K562 (cell line): Measurements from ENCODE around the gene SULT2B1. TPM values are rescaled to one million over a fixed set of nuclear protein-coding genes. Genes with fewer than 3 reads are reported as not detected.
"Not testable (repeated sequence)": the region's sequence is repeated elsewhere in the genome, so short reads cannot be mapped to it uniquely, and the experiment has no call there.

Source experiments
- ATAC-seq: fragments of 200-7000 bp; cut with Tn5 transposase; 3 replicates; pipeline ENCODE4 v1.9.1; 2020; ENCODE audit warnings: moderate library complexity
- BruUV-seq: library from RNA; stranded (reverse); fragments of 400-500 nt; replicated peaks from 2 replicates; lab custom pipeline; 2021; lab: Mats Ljungman, UMichigan
- CTCF ChIA-PET: fragments of 300-600 bp; formaldehyde crosslinking; extraction: SDS; loops from one replicate; lab custom pipeline; 2021; ENCODE audit warnings: low intra/inter-chr PET ratio; lab: Yijun Ruan, JAX
- POLR2A ChIA-PET: fragments of 300-600, 350-650 bp; sonication (Branson Sonifier 250); formaldehyde crosslinking; extraction: SDS; loops from one replicate; lab custom pipeline; 2021; ENCODE audit warnings: antibody characterized with exemption, inconsistent platforms; lab: Yijun Ruan, JAX
- DNase-seq, 4 experiments: peaks; one replicate each; pipeline versions ENCODE4 v3.0.0 to v3.0.0-alpha.2; 2011 to 2018; ENCODE audit warnings: low spot score in 3 of 4, mixed read lengths in 3 of 4; ENCODE audit errors: extremely low read depth in 1 of 4
- FAIRE-seq: peaks from 2 replicates; lab custom pipeline; 2011; peaks lifted over from hg19 to GRCh38; lab: Jason Lieb, UNC
- H2AFZ ChIP-seq: 2 replicates; pipeline ENCODE4 v1.6.0; 2011; ENCODE audit warnings: low read depth, low read length, control low read depth, inconsistent platforms
- H3K27ac ChIP-seq: fragments of 200-600 bp; 3 replicates; pipeline ENCODE4 v1.8.0; 2011; ENCODE audit warnings: low read depth, mild to moderate bottlenecking, control low read depth, inconsistent platforms, low read length, moderate library complexity, mixed read lengths; ENCODE audit errors: extremely low read depth
- H3K27me3 ChIP-seq, 2 experiments: fragments of 300-600 bp in 1 of 2; 2 replicates in 1 of 2; 3 replicates in 1 of 2; pipeline versions ENCODE4 v1.6.0 to v1.8.0; 2011; ENCODE audit warnings: inconsistent platforms in 2 of 2, low read length in 2 of 2, mild to moderate bottlenecking in 1 of 2, mixed read lengths in 1 of 2, moderate library complexity in 1 of 2; ENCODE audit not compliant: control insufficient read depth in 2 of 2, insufficient read depth in 2 of 2
- H3K36me3 ChIP-seq: fragments of 300-600 bp; 3 replicates; pipeline ENCODE4 v1.8.0; 2011; ENCODE audit warnings: mild to moderate bottlenecking, low read length, inconsistent platforms; ENCODE audit not compliant: control insufficient read depth, insufficient read depth
- H3K4me1 ChIP-seq, 2 experiments: fragments of 200-600 bp in 1 of 2; replicated peaks in 1 of 2; 2 replicates in 1 of 2; 3 replicates in 1 of 2; pipeline versions ENCODE4 v1.5.1 to v1.8.0; 2011; ENCODE audit warnings: inconsistent platforms in 2 of 2, low read length in 2 of 2, mild to moderate bottlenecking in 1 of 2, mixed read lengths in 1 of 2, moderate library complexity in 1 of 2; ENCODE audit not compliant: control insufficient read depth in 2 of 2, insufficient read depth in 2 of 2
- H3K4me2 ChIP-seq: 2 replicates; pipeline ENCODE4 v1.6.1; 2011; ENCODE audit warnings: low read length, control low read depth, inconsistent platforms, mixed read lengths; ENCODE audit not compliant: insufficient read depth
- H3K4me3 ChIP-seq: fragments of 200-600 bp; sonication (generic), shearing (Covaris generic); 2 replicates; pipeline ENCODE4 v1.5.1; 2016; ENCODE audit warnings: control low read depth, inconsistent platforms
- H3K79me2 ChIP-seq: fragments of 200-600 bp; 3 replicates; pipeline ENCODE4 v1.8.0; 2011; ENCODE audit warnings: low read length, inconsistent platforms; ENCODE audit not compliant: control insufficient read depth, insufficient read depth
- H3K9ac ChIP-seq, 2 experiments: 2 replicates each; pipeline versions ENCODE4 v1.6.0 to v1.6.1; 2011; ENCODE audit warnings: low read depth in 2 of 2, low read length in 2 of 2, control low read depth in 1 of 2, inconsistent platforms in 1 of 2, mild to moderate bottlenecking in 1 of 2, mixed read lengths in 1 of 2; ENCODE audit not compliant: insufficient read depth in 1 of 2
- H3K9me1 ChIP-seq: one replicate; pipeline ENCODE4 v1.6.0; 2011; ENCODE audit warnings: inconsistent platforms, mild to moderate bottlenecking, low read length, moderate library complexity; ENCODE audit not compliant: control insufficient read depth, insufficient read depth
- H3K9me3 ChIP-seq: replicated peaks from 2 replicates; pipeline ENCODE4 v1.5.1; 2011; ENCODE audit warnings: low read depth, low read length, inconsistent platforms; ENCODE audit not compliant: control insufficient read depth, insufficient read depth
- H4K20me1 ChIP-seq: replicated peaks from 2 replicates; pipeline ENCODE4 v1.6.1; 2011; ENCODE audit warnings: low read length, inconsistent platforms, mixed read lengths; ENCODE audit not compliant: control insufficient read depth, insufficient read depth
- CTBP1 ChIP-seq: fragments of 450-650 bp; IDR thresholded peaks from 2 replicates; pipeline ENCODE4 v1.6.1; 2016; ENCODE audit warnings: borderline replicate concordance
- FOXJ3 ChIP-seq: sonication (generic); formaldehyde crosslinking; IDR thresholded peaks from 2 replicates; pipeline ENCODE4 v1.4.0; 2020; ENCODE audit warnings: mild to moderate bottlenecking, missing genetic modification reagents
- HDAC2 ChIP-seq: fragments of 450-650 bp; IDR thresholded peaks from 2 replicates; pipeline ENCODE4 v1.6.1; 2016; ENCODE audit warnings: mild to moderate bottlenecking
- KDM1A ChIP-seq, 2 experiments: fragments of 450-650 bp; IDR thresholded peaks; 2 replicates each; pipeline ENCODE4 v1.6.1; 2016; ENCODE audit warnings: mild to moderate bottlenecking in 2 of 2
- MYC ChIP-seq, 2 experiments: fragments of 250-450 bp in 1 of 2; sonication (Bioruptor Pico) in 1 of 2; IDR thresholded peaks; 2 replicates each; pipeline versions ENCODE4 v1.5.1 to v1.6.1; 2012 to 2021; ENCODE audit warnings: low read depth in 2 of 2, borderline replicate concordance in 1 of 2, improper control_type of control experiment in 1 of 2, low read length in 1 of 2, mild to moderate bottlenecking in 1 of 2, moderate library complexity in 1 of 2
- NCOA6 ChIP-seq: fragments of 450-650 bp; IDR thresholded peaks from 2 replicates; pipeline ENCODE4 v1.6.1; 2017; ENCODE audit warnings: mild to moderate bottlenecking
- RCOR1 ChIP-seq, 2 experiments: IDR thresholded peaks; 2 replicates each; pipeline ENCODE4 v1.6.1; 2012; ENCODE audit warnings: low read depth in 2 of 2, low read length in 2 of 2, borderline replicate concordance in 1 of 2, improper control_type of control experiment in 1 of 2
- RFX1 ChIP-seq: fragments of 450-650 bp; IDR thresholded peaks from 2 replicates; pipeline ENCODE4 v1.6.1; 2016; ENCODE audit warnings: mild to moderate bottlenecking, moderate library complexity
- SP1 ChIP-seq: sonication (generic); formaldehyde crosslinking; IDR thresholded peaks from 2 replicates; pipeline ENCODE4 v1.8.1; 2022; ENCODE audit warnings: mild to moderate bottlenecking, missing genetic modification reagents
- SUPT5H ChIP-seq: fragments of 450-650 bp; IDR thresholded peaks from 2 replicates; pipeline ENCODE4 v1.6.1; 2016
- WGBS: fragments of 100-300 bp; shearing (Covaris generic); methylation state at CpG from one replicate; pipeline ENCODE4 v1.1.6; 2016; ENCODE audit warnings: low coverage, mixed read lengths; ENCODE audit not compliant: insufficient coverage; ENCODE audit errors: missing lambda C conversion rate; 5-methylcytosine and 5-hydroxymethylcytosine counted together
- in situ Hi-C: fragments of 300-500 bp; cut with MboI; formaldehyde crosslinking; loops from 4 replicates; pipeline ENCODE4 v1.15.0; 2018; ENCODE audit warnings: inconsistent platforms, mixed read lengths
- intact Hi-C: fragments of 100-400 bp; cut with micrococcal nuclease; formaldehyde crosslinking; loops from 2 replicates; pipeline ENCODE4 v1.14.2; 2022
- polyA plus RNA-seq, 8 experiments: library from polyadenylated mRNA; depleted of rRNA in 4 of 8; stranded (reverse) in 5 of 8; unstranded in 3 of 8; fragments of >200 nt; fragmentation: Nextera tagmentation in 2 of 8; fragmentation: Illumina TruSeq in 1 of 8; extraction: Ambion mirVana in 2 of 8; extraction: Trizol in 1 of 8; gene quantifications; 2 replicates each; pipeline versions ENCODE4 v1.2.1 to v1.2.3, GENCODE V29; 2011 to 2014; ENCODE audit warnings: inconsistent platforms in 1 of 8, missing spikeins in 1 of 8
- total RNA-seq, 7 experiments: library from RNA; depleted of rRNA in 6 of 7; stranded (reverse); fragments of >200 nt in 6 of 7; fragmentation: Illumina TruSeq in 2 of 7; extraction: Trizol in 2 of 7; gene quantifications; 2 replicates each; pipeline versions ENCODE4 v1.2.1 to v1.2.3, GENCODE V29; 2011 to 2021; ENCODE audit warnings: low replicate concordance in 1 of 7

Gene SULT2B1
- total and polyA plus RNA-seq, 9 of the 15 experiments (the other 6 are each of a cell fraction or from before 2014, with no cell fraction given), result 0.09 to 0.62 (median 0.22) TPM; not detected in 2

DNA sequence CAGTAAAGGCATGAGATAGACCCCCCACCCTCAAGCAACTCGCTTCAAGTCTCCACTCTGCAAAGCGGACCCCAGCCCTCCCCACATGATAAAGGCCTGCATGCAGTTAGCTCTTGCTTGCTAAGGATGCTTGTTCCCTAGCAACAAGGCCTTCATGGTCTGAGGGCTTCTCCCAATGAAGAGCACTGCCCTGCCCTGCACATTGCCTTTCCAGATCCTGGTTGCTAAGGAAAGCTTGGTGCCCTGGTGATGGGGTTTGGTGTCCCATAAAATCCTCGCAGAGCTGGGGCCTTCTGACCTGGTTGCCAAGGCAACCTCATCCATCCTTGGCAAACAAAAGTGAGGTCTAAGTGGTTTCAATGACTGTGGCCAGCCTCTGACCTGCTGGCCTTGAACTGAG, 79.3 kb downstream of the SULT2B1 start:
- WGBS, result 58% methylated on average over 3 of the region's 3 CpGs
- Histone ChIP-seq H2AFZ (no peak overlapping the region), H3K9me3 (no peaks in the 10 kb centered on the region), H3K4me2 (no peak overlapping the region), H4K20me1 (no peaks in the 10 kb centered on the region), H3K27me3 (no peaks in the 10 kb centered on the region), H3K9me1 (peaks cover 4% of the 10 kb centered on the region), H3K4me3 (no peak overlapping the region), H3K79me2 (peaks cover 7% of the 10 kb centered on the region; the same call in 2 of the 3 replicates), H3K27ac (no peak overlapping the region), H3K36me3 (peaks cover 3% of the 10 kb centered on the region; the same call in 1 of the 3 replicates), H3K4me1 (peaks cover 27 to 79% of the 10 kb centered on the region in 2 experiments), H3K9ac (no peak overlapping the region)
- ATAC-seq (no peak), DNase-seq (no peak), FAIRE-seq (no peak)
- CTCF ChIA-PET, result no interaction called here
- in situ Hi-C loops, result no loop called here
- TF ChIP-seq SP1, result no peak
- no peak; the same call in 1 of the 2 replicates for TF ChIP-seq SUPT5H
- 0 out of 4 replicates have a peak, but pooled peaks of 1 of the 2 experiments have one; percentile 17 for TF ChIP-seq RCOR1 (IDR thresholded peaks at IDR 0.05; ENCODE audit: borderline replicate concordance in 1 of 2, low read depth in 2 of 2, low read length in 2 of 2)
- no peak for TF ChIP-seq MYC (IDR thresholded peaks at IDR 0.05; ENCODE audit: low read depth, low read length)
- no peak for TF ChIP-seq MYC (CRISPR knock-in tag; IDR thresholded peaks at IDR 0.05; ENCODE audit: borderline replicate concordance, low read depth)
- TF ChIP-seq FOXJ3, result no peak
- TF ChIP-seq HDAC2, result peak; percentile 71
- TF ChIP-seq KDM1A (IDR thresholded peaks at IDR 0.05), result peak; percentile 84 to 85; a peak in 3 of 4 replicates
- TF ChIP-seq RFX1, result peak; percentile 93
- no peak for TF ChIP-seq NCOA6
- peak; percentile 67; the same call in 1 of the 2 replicates for TF ChIP-seq CTBP1
- POLR2A ChIA-PET, result interaction anchor here (0.6 to 1.7 kb wide), 5 partner anchors 12 to 317 kb away, joined by 3 to 9 read pairs (median 4); partner anchors contain the start of genes RPL18 and SPHK2
- intact Hi-C loops, result no loop called here
- BruUV-seq, result no TSS peak

DNA sequence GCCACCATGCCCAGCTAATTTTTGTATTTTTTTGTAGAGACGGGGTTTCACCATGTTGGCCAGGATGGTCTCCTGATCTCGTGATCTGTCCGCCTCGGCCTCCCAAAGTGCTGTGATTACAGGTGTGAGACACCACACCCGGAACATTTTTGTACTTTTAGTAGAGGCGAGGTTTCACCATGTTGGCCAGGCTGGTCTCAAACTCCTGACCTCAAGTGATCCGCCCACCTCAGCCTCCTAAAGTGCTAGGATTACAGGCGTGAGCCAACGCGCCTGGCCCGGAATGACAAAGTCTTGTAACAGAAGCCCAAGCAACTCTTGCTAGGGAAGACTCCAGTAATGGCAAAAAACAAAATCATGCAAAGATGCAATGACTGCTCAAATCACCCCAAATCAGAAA, 80.3 kb downstream of the SULT2B1 start:
- H3K9me1 ChIP-seq, ATAC-seq, H3K36me3 ChIP-seq, H3K9me3 ChIP-seq, H2AFZ ChIP-seq, H3K27me3 ChIP-seq, in situ Hi-C loops, H4K20me1 ChIP-seq, BruUV-seq, H3K4me2 ChIP-seq, H3K4me3 ChIP-seq, intact Hi-C loops, FAIRE-seq, H3K79me2 ChIP-seq, DNase-seq, CTCF ChIA-PET: not testable (repeated sequence)
- H3K4me1 ChIP-seq, result peaks cover 32 to 86% of the 10 kb centered on the region in 2 experiments
- H3K27ac ChIP-seq, result 0 out of 3 replicates have a peak overlapping the region, but pooled peaks have one; percentile 88
- H3K9ac ChIP-seq, result peak overlapping the region in 1 of 2 experiments; percentile 7; a peak in 1 of 4 replicates
- 90% methylated on average over 11 of the region's 11 CpGs for WGBS
- POLR2A ChIA-PET, result interaction anchor here (0.7 to 2.4 kb wide), 7 partner anchors 8 to 322 kb away, joined by 3 to 18 read pairs (median 4); partner anchors contain the start of genes RPL18 and SPHK2
